ENCODE results near the gene TOPAZ1.
"Not testable (repeated sequence)": the region's sequence is repeated elsewhere in the genome, so short reads cannot be mapped to it uniquely, and the experiment has no call there.

TOPAZ1 gene

GRCh38 chr3:44334326-44334725 is 92.6 kb downstream of the TOPAZ1 start:
- no peak for DNase-seq (ENCODE audit: low spot score)

DNA sequence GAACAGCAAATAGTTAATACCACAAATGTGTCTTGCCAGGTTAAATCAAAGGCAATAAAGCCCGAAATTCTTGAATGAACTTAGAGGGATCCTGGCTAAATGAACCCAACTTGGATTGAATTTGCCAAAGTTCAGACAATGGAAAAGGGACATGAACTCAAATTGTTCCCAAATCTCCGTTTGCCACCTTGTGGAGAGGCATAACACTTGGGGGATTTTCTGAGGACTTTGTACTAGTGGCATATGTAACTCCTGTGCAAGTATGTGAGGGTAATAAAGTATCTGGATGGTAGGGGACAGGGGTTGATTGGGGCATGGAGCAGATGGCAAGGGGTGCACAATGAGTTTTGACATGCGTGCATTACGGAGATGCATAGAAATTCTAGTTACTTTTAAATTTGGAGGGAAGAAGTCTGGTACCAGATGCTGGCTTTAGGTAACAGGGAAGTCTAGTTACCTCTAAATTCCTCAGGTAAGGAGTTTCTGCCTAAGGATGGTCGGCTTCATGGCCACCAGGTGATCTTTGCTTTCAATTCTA is 95.6 kb downstream of the TOPAZ1 start:
- DNase-seq (ENCODE audit: low spot score): no peak

- peak; percentile 100 for DNase-seq (ENCODE audit: low spot score)
Measured at GRCh38 chr3:44338010-44338827, 96.5 kb downstream of the TOPAZ1 start, which contains the start of gene TCAIM. TSS of gene TCAIM (plus strand) at chr3:44338766. CDS start at chr3:44354783, 16,017 bp downstream.

DNA sequence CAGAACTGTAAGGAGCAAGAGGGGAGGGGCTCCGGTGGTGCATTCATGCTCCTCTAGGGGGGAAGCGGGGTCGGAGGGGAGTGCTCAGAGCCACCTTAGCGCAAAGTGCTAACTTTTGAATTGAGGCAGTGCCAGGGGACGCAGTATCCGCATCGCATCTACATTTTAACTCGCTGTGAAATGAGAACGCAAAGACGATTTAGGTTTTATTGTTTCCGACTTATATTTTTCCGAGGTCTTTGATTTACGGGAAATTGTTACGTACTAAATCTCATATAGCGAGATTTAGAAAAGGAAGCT is 97.1 kb downstream of the TOPAZ1 start:
- DNase-seq (ENCODE audit: low spot score): no peak

- no peak for DNase-seq (ENCODE audit: low spot score)
Measured at GRCh38 chr3:44339181-44340057, 97.7 kb downstream of the TOPAZ1 start.

DNA sequence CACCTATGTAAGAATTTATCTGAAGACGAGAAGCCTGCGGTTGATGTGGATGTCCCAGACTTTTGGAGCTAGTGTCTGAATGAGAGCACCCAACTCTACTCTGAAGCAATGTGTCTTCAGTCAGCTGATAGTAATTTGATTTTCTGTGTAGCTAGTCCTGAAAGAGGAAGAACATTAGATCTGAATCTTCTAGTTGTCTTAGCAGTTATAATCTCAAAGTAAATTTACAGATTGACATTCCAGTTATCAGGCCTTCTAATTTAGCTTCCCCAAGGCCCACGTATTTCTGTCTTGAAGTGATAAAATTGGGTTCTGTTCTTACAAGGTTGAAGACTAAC is 98.3 kb downstream of the TOPAZ1 start:
- no peak for DNase-seq (ENCODE audit: low spot score)

DNA sequence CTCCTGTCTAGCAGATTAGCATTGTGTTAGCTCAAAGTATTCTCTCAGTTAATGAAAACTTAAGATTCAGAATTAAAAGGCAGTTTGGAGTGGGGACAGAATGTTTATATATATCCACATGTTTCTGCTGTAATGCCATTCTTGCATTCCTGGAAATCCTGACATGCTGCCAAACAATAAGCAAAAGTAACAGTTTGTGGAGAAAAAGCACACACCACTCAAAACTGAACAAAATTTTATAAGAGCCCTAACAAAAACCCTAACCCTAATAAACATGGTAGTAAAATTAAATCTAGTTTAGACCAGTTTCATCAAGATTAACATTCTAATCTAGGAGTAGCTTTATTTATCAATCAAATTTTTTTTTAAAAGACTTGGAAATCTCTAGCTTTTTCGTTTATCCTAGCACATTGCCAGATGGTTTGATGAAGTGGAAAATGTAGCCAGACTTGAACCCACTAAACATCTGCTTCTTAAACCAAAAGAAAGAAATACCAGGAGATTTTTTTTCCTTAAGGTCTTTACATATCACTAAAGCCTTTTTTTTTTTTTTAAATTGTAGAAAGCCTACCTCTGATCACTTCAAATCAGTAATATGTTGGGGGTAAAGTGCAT is 100.6 kb downstream of the TOPAZ1 start:
- DNase-seq (ENCODE audit: low spot score): no peak

- no peak for DNase-seq (ENCODE audit: low spot score)
Measured at GRCh38 chr3:44343421-44343820, 101.7 kb downstream of the TOPAZ1 start.

DNA sequence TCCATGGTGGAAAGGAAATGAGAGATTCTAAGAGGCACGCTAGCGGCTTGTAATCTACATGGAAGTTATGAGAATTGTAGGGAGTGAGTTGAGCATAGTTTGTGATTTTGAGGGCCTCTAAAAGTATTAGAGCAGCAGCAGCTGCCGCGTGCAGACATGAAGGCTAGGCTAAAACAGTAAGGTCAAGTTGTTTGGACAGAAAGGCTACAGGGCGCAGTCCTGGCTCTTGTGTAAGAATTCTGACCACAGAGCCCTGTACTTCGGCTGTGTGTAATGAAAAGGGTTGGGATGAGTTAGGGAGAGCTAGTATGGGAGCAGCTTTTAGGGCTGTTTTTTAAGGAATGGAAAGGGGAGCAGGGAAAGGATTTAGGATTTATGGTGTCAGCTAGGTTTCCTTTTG is 104.9 kb downstream of the TOPAZ1 start:
- not testable (repeated sequence) for DNase-seq (ENCODE audit: low spot score)

GRCh38 chr3:44348993-44349392 is 107.3 kb downstream of the TOPAZ1 start:
- DNase-seq (ENCODE audit: low spot score): no peak

GRCh38 chr3:44353355-44353924 is 111.8 kb downstream of the TOPAZ1 start:
- no peak for DNase-seq (ENCODE audit: low spot score)

DNA sequence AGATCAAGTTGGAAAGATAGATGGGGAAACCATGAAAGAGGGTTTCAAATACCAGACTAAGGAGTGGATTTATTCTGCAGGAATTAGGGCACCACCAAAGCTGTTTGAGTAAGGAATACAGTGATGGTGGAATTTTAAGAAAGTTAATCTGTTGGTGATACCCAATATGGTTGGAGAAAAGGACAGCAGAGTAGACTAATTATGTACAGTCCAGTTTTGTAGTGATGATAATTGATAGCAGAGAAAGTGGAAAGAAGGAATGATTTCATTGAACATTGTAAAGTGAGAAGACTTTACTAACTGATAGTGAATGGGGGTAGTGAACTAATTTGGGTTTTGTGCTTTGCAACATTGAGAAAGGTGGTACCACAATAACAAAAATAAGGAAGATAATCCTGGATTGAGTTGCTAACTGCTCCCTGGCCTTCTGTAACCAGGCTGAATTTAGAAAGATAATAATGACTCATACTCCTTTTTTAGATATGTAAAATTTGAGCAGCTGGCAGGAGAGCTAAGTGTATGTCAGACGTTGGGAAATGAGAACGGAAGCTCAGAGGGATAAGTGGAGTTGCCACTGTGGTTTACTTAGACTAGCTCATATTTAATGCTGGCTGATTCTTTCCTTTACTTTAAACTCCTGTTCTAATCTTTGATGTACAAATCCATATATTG is 113.8 kb downstream of the TOPAZ1 start:
- peak; percentile 41 for DNase-seq (ENCODE audit: low spot score)

GRCh38 chr3:44359146-44359751 is 117.6 kb downstream of the TOPAZ1 start:
- DNase-seq (ENCODE audit: low spot score): no peak

DNA sequence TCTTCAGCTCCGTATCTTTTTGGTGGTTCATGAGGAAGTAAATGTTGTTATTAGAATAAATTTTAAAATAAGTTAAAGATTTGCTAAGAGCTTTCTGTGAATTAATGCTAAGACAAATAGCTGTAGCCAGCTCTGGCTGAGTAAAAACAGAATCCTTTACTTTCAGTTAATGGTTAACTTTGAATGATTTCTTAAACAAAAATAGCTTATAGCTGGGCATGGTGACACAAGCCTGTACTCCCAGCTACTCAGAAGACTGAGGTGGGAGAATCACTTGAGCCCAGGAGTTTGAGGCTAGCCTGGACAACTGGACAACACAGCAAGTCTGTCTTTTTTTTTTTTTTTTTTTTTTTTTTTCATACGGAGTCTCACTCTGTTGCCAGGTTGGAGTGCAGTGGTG is 121.9 kb downstream of the TOPAZ1 start:
- DNase-seq (ENCODE audit: low spot score): no peak

DNA sequence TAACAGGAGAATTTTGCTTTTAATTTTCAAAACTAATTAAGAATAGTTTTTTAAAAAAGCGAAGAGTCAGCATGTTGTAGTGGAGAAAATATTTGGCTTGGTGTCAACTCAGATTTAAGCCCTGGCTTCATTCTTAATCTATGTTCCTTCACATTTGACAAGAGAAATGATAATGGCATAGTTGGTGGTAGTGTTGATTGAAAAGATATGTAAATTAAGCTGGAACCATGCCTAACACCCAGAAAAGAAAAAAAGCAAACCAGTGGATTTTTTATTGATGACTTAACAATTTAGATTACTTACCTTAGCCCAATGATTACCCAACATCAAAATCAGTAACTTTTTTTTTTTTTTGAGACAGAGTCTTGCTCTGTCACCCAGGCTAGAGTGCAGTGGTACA is 124.3 kb downstream of the TOPAZ1 start:
- no peak for DNase-seq (ENCODE audit: low spot score)

DNA sequence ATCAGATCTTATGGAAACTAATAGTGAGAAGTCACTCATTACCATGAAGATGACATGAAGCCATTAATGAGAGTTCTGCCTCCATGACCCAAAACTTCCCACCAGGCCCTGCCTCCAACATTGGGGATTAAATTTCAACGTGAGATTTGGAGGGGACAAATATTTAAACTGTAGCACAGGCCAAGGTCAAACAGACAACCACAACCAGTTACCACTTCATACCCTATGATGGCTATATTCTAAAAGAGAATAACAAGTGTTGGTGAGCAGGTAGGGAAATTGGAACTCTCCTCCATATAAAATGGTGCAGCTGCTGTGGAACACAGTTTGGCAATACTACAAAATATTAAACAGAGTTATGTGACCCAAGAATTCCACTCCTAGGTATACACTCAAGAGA is 133.8 kb downstream of the TOPAZ1 start:
- no peak for DNase-seq (ENCODE audit: low spot score)

All from COLO829 (cell line).